Natural killer cell (primary cell): ENCODE measurements around the gene CALHM2. TPM values are rescaled to one million over a fixed set of nuclear protein-coding genes. Genes with fewer than 3 reads are reported as not detected.

ENCODE experiments used
- ATAC-seq, 3 donors: fragments of 150-1000 bp in 2 of 3; fragments of 200-7000 bp in 1 of 3; cut with Tn5 transposase; 1 replicate in 1 of 3; 2 replicates in 2 of 3; pipeline ENCODE4 v1.10.0; 2021; ENCODE audit warnings: mild to moderate bottlenecking in 2 of 3, moderate library complexity in 2 of 3
- DNase-seq, 2 donors: peaks; one replicate each; pipeline versions ENCODE4 v3.0.0 to v3.0.0-alpha.2; 2013 to 2021; ENCODE audit warnings: mixed read lengths in 1 of 2
- H3K27ac ChIP-seq: one replicate; pipeline ENCODE4 v1.5.1; 2013; ENCODE audit warnings: mild to moderate bottlenecking, low read length
- H3K27me3 ChIP-seq: one replicate; pipeline ENCODE4 v1.6.1; 2013; ENCODE audit warnings: low read length; ENCODE audit not compliant: control insufficient read depth, insufficient read depth
- H3K36me3 ChIP-seq: one replicate; pipeline ENCODE4 v1.6.1; 2013; ENCODE audit warnings: low read length; ENCODE audit not compliant: control insufficient read depth, insufficient read depth
- H3K4me1 ChIP-seq: one replicate; pipeline ENCODE4 v1.6.1; 2013; ENCODE audit warnings: low read length; ENCODE audit not compliant: control insufficient read depth, insufficient read depth
- H3K4me3 ChIP-seq: one replicate; pipeline ENCODE4 v1.5.1; 2013; ENCODE audit warnings: low read length
- H3K9me3 ChIP-seq: one replicate; pipeline ENCODE4 v1.6.1; 2013; ENCODE audit warnings: low read length; ENCODE audit not compliant: control insufficient read depth, insufficient read depth
- H3K27ac Mint-ChIP-seq, 2 donors: one replicate each; pipeline ENCODE4 v1.8.0; 2022; ENCODE audit warnings: mild to moderate bottlenecking in 2 of 2, mixed read lengths in 2 of 2, moderate library complexity in 1 of 2
- H3K27me3 Mint-ChIP-seq, 2 donors: one replicate each; pipeline ENCODE4 v1.8.0; 2022; ENCODE audit warnings: low read depth in 2 of 2, mixed read lengths in 2 of 2
- H3K36me3 Mint-ChIP-seq: one replicate; pipeline ENCODE4 v1.8.0; 2022; ENCODE audit warnings: mixed read lengths
- H3K4me1 Mint-ChIP-seq, 2 donors: one replicate each; pipeline ENCODE4 v1.8.0; 2022; ENCODE audit warnings: mixed read lengths in 2 of 2
- H3K4me3 Mint-ChIP-seq: one replicate; pipeline ENCODE4 v1.8.0; 2022; ENCODE audit warnings: mild to moderate bottlenecking, moderate library complexity, mixed read lengths
- H3K9me3 Mint-ChIP-seq, 2 donors: one replicate each; pipeline ENCODE4 v1.8.0; 2022; ENCODE audit warnings: mixed read lengths in 2 of 2
- WGBS: methylation state at CpG from one replicate; pipeline ENCODE4 v1.1.7; 2013; ENCODE audit warnings: missing lambda C conversion rate; ENCODE audit not compliant: insufficient coverage; 5-methylcytosine and 5-hydroxymethylcytosine counted together
- intact Hi-C: fragments of 100-400 bp; cut with micrococcal nuclease; formaldehyde crosslinking; loops from one replicate; pipeline ENCODE4 v1.14.2; 2022
- total RNA-seq, 4 donors: library from RNA; stranded (reverse); fragments of 120-200 nt in 1 of 4; gene quantifications; one replicate each; pipeline versions ENCODE4 v1.2.3 to v1.2.4, GENCODE V29; 2013 to 2022
- TF ChIP-seq, protein P1 (sequence below): fragments of 200-600 bp; IDR thresholded peaks from one replicate; pipeline ENCODE4 v1.8.0; 2022; ENCODE audit warnings: antibody characterized with exemption

The CALHM2 gene
- total RNA-seq, 3 donors from 2014 or later (not counting 1 experiment from before 2014, with no cell fraction given) = 26.6 to 55.2 (median 37.2) TPM

DNA sequence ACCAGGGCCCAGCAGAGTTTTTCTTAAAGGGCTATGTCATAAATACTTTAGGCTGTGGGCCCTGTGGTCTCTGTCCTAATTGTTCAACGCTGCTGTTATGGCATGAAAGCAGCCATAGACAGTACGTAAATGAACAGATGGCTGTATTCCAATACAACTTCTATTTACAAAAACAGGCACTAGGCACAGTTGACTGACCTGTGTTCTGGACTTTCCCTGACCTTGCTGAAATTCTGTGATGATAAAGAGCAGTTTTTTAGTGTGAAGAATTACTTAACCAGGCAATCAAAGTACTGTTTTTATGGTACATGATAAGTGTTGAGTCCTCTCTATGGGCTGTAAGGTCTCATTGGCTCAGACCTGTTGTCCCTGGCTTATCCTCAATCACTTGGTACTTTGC, 38.6 kb downstream of the CALHM2 start:
- TF ChIP-seq, protein P1, sequence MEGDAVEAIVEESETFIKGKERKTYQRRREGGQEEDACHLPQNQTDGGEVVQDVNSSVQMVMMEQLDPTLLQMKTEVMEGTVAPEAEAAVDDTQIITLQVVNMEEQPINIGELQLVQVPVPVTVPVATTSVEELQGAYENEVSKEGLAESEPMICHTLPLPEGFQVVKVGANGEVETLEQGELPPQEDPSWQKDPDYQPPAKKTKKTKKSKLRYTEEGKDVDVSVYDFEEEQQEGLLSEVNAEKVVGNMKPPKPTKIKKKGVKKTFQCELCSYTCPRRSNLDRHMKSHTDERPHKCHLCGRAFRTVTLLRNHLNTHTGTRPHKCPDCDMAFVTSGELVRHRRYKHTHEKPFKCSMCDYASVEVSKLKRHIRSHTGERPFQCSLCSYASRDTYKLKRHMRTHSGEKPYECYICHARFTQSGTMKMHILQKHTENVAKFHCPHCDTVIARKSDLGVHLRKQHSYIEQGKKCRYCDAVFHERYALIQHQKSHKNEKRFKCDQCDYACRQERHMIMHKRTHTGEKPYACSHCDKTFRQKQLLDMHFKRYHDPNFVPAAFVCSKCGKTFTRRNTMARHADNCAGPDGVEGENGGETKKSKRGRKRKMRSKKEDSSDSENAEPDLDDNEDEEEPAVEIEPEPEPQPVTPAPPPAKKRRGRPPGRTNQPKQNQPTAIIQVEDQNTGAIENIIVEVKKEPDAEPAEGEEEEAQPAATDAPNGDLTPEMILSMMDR = no peak
- no peaks in the 10 kb centered on the region for H3K9me3 ChIP-seq
- peaks cover 84% of the 10 kb centered on the region for H3K36me3 ChIP-seq
- Mint-ChIP-seq H3K4me3 (no peak overlapping the region), H3K9me3 (no peaks in the 10 kb centered on the region), H3K27ac (no peak overlapping the region), H3K27me3 (no peaks in the 10 kb centered on the region), H3K36me3 (peaks cover 35% of the 10 kb centered on the region), H3K4me1 (no peaks in the 10 kb centered on the region)
- no peaks in the 10 kb centered on the region for H3K27me3 ChIP-seq
- no peak overlapping the region for H3K4me3 ChIP-seq
- 100% methylated on average over 2 of the region's 2 CpGs for WGBS
- no peak overlapping the region for H3K27ac ChIP-seq
- intact Hi-C loops = loop anchor here (5.0 kb wide), 1 partner anchor 274 kb away; no protein-coding TSS in a partner anchor
- no peaks in the 10 kb centered on the region for H3K4me1 ChIP-seq
- no peak for DNase-seq
- no peak for ATAC-seq

DNA sequence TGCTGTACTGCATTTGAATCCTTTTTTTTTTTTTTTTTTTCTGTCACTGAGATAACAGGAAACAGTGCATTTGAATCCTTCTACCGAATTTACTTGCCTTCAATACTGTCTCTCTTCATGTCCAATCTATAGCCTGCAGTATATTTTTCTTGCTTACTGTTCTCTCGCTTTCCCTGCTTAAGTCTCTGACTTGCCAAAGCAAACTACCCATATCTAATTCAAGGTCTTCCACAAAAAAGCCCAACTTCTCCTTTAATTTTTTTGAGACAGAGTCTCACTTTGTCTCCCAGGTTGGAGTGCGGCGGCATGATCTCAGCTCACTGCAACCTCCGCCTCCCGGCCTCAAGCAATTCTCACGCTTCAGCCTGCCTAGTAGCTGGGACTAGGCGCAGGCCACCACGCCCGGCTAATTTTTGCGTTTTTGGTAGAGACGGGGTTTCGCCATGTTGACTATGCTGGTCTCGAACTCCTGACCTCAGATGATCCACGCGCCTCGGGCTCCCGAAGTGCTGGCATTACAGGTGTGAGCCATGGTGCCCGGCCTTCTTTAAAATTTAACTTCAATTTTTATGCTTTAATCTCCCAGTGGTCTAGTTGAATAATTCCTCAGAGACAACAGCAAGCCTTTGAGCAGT, 54.9 kb downstream of the CALHM2 start:
- peak overlapping the region; percentile 82 for H3K4me3 ChIP-seq
- no peak for ATAC-seq
- H3K9me3 ChIP-seq = no peaks in the 10 kb centered on the region
- H3K36me3 ChIP-seq = peaks cover 20% of the 10 kb centered on the region
- H3K27me3 Mint-ChIP-seq = no peaks in the 10 kb centered on the region
- 81% methylated on average over 19 of the region's 19 CpGs for WGBS
- H3K9me3 Mint-ChIP-seq = no peaks in the 10 kb centered on the region
- peak overlapping the region; percentile 96 to 98 for H3K27ac Mint-ChIP-seq
- intact Hi-C loops = no loop called here
- H3K4me3 Mint-ChIP-seq = peak overlapping the region; percentile 99
- no peaks in the 10 kb centered on the region for H3K27me3 ChIP-seq
- H3K4me1 Mint-ChIP-seq = peaks cover 43 to 45% of the 10 kb centered on the region in 2 donors
- DNase-seq = no peak
- TF ChIP-seq, protein P1 = no peak
- H3K4me1 ChIP-seq = peaks cover 20% of the 10 kb centered on the region
- no peak overlapping the region for H3K27ac ChIP-seq
- no peaks in the 10 kb centered on the region for H3K36me3 Mint-ChIP-seq

- H3K27ac ChIP-seq = peak overlapping the region; percentile 60
- no peaks in the 10 kb centered on the region for H3K9me3 Mint-ChIP-seq
- DNase-seq = no peak
- peak overlapping the region; percentile 82 for H3K4me3 ChIP-seq
- WGBS = under 1% methylated on average over 8 of the region's 8 CpGs
- H3K9me3 ChIP-seq = no peaks in the 10 kb centered on the region
- H3K4me3 Mint-ChIP-seq = peak overlapping the region; percentile 99
- no peak for ATAC-seq
- peaks cover 19% of the 10 kb centered on the region for H3K36me3 ChIP-seq
- TF ChIP-seq, protein P1 = no peak
- peaks cover 43 to 45% of the 10 kb centered on the region in 2 donors for H3K4me1 Mint-ChIP-seq
- no peaks in the 10 kb centered on the region for H3K36me3 Mint-ChIP-seq
- H3K27ac Mint-ChIP-seq = peak overlapping the region; percentile 96 to 98
- H3K27me3 Mint-ChIP-seq = no peaks in the 10 kb centered on the region
- H3K27me3 ChIP-seq = no peaks in the 10 kb centered on the region
- intact Hi-C loops = loop anchor here (1.0 kb wide), 1 partner anchor 29 kb away; the partner anchor contains the start of gene TAF5
- H3K4me1 ChIP-seq = peaks cover 20% of the 10 kb centered on the region
These were observed 55.4 kb downstream of the CALHM2 start for GRCh38 chr10:103396789-103397087.

Other genes with a start within 250 kb of the CALHM2 start
- gene RPEL1, start 206.5 kb downstream of the CALHM2 start, total RNA-seq = not detected
- not detected for gene INA, start 175.2 kb downstream of the CALHM2 start, total RNA-seq
- 1 to 10 TPM; 5.1 to 8.1 (median 7.1) TPM for gene PCGF6, start 101.2 kb downstream of the CALHM2 start, total RNA-seq
- 1 to 10 TPM; 3.6 to 8.8 (median 6.3) TPM for gene TAF5, start 84.4 kb downstream of the CALHM2 start, total RNA-seq
- gene ATP5MK, start 55.9 kb downstream of the CALHM2 start, total RNA-seq = 100 to 1,000 TPM; 121 to 157 (median 154) TPM
- 10 to 100 TPM; 25.5 to 30.9 (median 29.5) TPM for gene PDCD11, start 55.7 kb downstream of the CALHM2 start, total RNA-seq
- under 1 TPM in 2 of 3 donors, not detected in 1; 0.23 to 0.57 TPM for gene CALHM1, start 6.5 kb upstream of the CALHM2 start, total RNA-seq
- not detected for gene CALHM3, start 26.9 kb upstream of the CALHM2 start, total RNA-seq
- 1 to 10 TPM in 2 of 3 donors, under 1 TPM in 1; 0.95 to 8.5 (median 1.5) TPM for gene NEURL1, start 41.3 kb upstream of the CALHM2 start, total RNA-seq